Measurements from ENCODE around the gene ADGRV1.
A peak's percentile ranks its signal among the peaks of the same experiment; 100 is the strongest.
"Not testable (repeated sequence)": the region's sequence is repeated elsewhere in the genome, so short reads cannot be mapped to it uniquely, and the experiment has no call there.

Gene ADGRV1

GRCh38 chr5:91000743-91001142 is 442.1 kb downstream of the ADGRV1 start:
- no peak for DNase-seq (ENCODE audit: low spot score)

GRCh38 chr5:91006713-91007112 is 448.1 kb downstream of the ADGRV1 start:
- DNase-seq (ENCODE audit: low spot score) = no peak

GRCh38 chr5:91007251-91007650 is 448.7 kb downstream of the ADGRV1 start:
- no peak for DNase-seq (ENCODE audit: low spot score)

- DNase-seq (ENCODE audit: low spot score) = peak; percentile 45
Measured at GRCh38 chr5:91007780-91008402, 449.3 kb downstream of the ADGRV1 start.

GRCh38 chr5:91010090-91010489 is 451.5 kb downstream of the ADGRV1 start:
- no peak for DNase-seq (ENCODE audit: low spot score)

- DNase-seq (ENCODE audit: low spot score) = no peak
Measured at GRCh38 chr5:91011029-91011428, 452.4 kb downstream of the ADGRV1 start.

GRCh38 chr5:91012867-91013266 is 454.3 kb downstream of the ADGRV1 start:
- not testable (repeated sequence) for DNase-seq (ENCODE audit: low spot score)

GRCh38 chr5:91016322-91016721 is 457.7 kb downstream of the ADGRV1 start:
- no peak for DNase-seq (ENCODE audit: low spot score)

- DNase-seq (ENCODE audit: low spot score) = no peak
Measured at GRCh38 chr5:91016954-91017700, 458.5 kb downstream of the ADGRV1 start.

GRCh38 chr5:91018200-91018599 is 459.6 kb downstream of the ADGRV1 start:
- DNase-seq (ENCODE audit: low spot score) = no peak

GRCh38 chr5:91018712-91019371 is 460.2 kb downstream of the ADGRV1 start:
- DNase-seq (ENCODE audit: low spot score) = no peak

GRCh38 chr5:91020065-91020800 is 461.6 kb downstream of the ADGRV1 start:
- DNase-seq (ENCODE audit: low spot score) = peak; percentile 86

GRCh38 chr5:91022518-91022917 is 463.9 kb downstream of the ADGRV1 start:
- no peak for DNase-seq (ENCODE audit: low spot score)

GRCh38 chr5:91024206-91024605 is 465.6 kb downstream of the ADGRV1 start:
- no peak for DNase-seq (ENCODE audit: low spot score)

- DNase-seq (ENCODE audit: low spot score) = no peak
Measured at GRCh38 chr5:91024727-91025126, 466.1 kb downstream of the ADGRV1 start.

- no peak for DNase-seq (ENCODE audit: low spot score)
Measured at GRCh38 chr5:91025449-91025848, 466.9 kb downstream of the ADGRV1 start.

GRCh38 chr5:91025956-91026355 is 467.4 kb downstream of the ADGRV1 start:
- DNase-seq (ENCODE audit: low spot score) = no peak

GRCh38 chr5:91026466-91026865 is 467.9 kb downstream of the ADGRV1 start:
- DNase-seq (ENCODE audit: low spot score) = no peak

GRCh38 chr5:91027405-91028139 is 469.0 kb downstream of the ADGRV1 start:
- no peak for DNase-seq (ENCODE audit: low spot score)

- DNase-seq (ENCODE audit: low spot score) = no peak
Measured at GRCh38 chr5:91028499-91028956, 469.9 kb downstream of the ADGRV1 start.

- DNase-seq (ENCODE audit: low spot score) = peak; percentile 23
Measured at GRCh38 chr5:91030521-91031401, 472.2 kb downstream of the ADGRV1 start.

Measured in kidney tubule cell (primary cell).